Naive B cell (primary cell): ENCODE results near the gene ZNF385D. TPM values are rescaled to one million over a fixed set of nuclear protein-coding genes. Genes with fewer than 3 reads are reported as not detected.

Experiments
- ATAC-seq, 2 donors: fragments of 150-1000 bp; cut with Tn5 transposase; 2 replicates each; pipeline ENCODE4 v1.10.0; 2021; ENCODE audit warnings: low read depth in 2 of 2, mild to moderate bottlenecking in 2 of 2, moderate library complexity in 2 of 2
- DNase-seq: peaks from one replicate; pipeline ENCODE4 v3.0.0; 2022
- H3K27ac Mint-ChIP-seq, 6 donors: one replicate each; pipeline ENCODE4 v1.8.0; 2020 to 2022; ENCODE audit warnings: mild to moderate bottlenecking in 6 of 6, mixed read lengths in 6 of 6, moderate library complexity in 5 of 6, inconsistent platforms in 2 of 6
- H3K27me3 Mint-ChIP-seq, 3 donors: one replicate each; pipeline ENCODE4 v1.8.0; 2021 to 2022; ENCODE audit warnings: mixed read lengths in 3 of 3, mild to moderate bottlenecking in 1 of 3
- H3K36me3 Mint-ChIP-seq, 2 donors: one replicate each; pipeline ENCODE4 v1.8.0; 2020 to 2022; ENCODE audit warnings: mixed read lengths in 2 of 2, inconsistent platforms in 1 of 2, mild to moderate bottlenecking in 1 of 2
- H3K4me1 Mint-ChIP-seq, 3 donors: one replicate each; pipeline ENCODE4 v1.8.0; 2020 to 2022; ENCODE audit warnings: mixed read lengths in 3 of 3, inconsistent platforms in 1 of 3, mild to moderate bottlenecking in 1 of 3, moderate library complexity in 1 of 3
- H3K4me3 Mint-ChIP-seq, 8 donors: one replicate each; pipeline ENCODE4 v1.8.0; 2020 to 2022; ENCODE audit warnings: mild to moderate bottlenecking in 8 of 8, mixed read lengths in 8 of 8, moderate library complexity in 8 of 8, inconsistent platforms in 2 of 8
- H3K9me3 Mint-ChIP-seq, 7 donors: one replicate each; pipeline ENCODE4 v1.8.0; 2020 to 2022; ENCODE audit warnings: mixed read lengths in 7 of 7, mild to moderate bottlenecking in 5 of 7, inconsistent platforms in 2 of 7, moderate library complexity in 1 of 7
- polyA plus RNA-seq, 6 donors: library from polyadenylated mRNA; unstranded; fragments of 300-500 nt; fragmentation: Illumina TruSeq; gene quantifications; one replicate each; pipeline ENCODE4 v1.2.3, GENCODE V29; 2021; ENCODE audit warnings: low read depth in 6 of 6

ZNF385D gene, protein sequence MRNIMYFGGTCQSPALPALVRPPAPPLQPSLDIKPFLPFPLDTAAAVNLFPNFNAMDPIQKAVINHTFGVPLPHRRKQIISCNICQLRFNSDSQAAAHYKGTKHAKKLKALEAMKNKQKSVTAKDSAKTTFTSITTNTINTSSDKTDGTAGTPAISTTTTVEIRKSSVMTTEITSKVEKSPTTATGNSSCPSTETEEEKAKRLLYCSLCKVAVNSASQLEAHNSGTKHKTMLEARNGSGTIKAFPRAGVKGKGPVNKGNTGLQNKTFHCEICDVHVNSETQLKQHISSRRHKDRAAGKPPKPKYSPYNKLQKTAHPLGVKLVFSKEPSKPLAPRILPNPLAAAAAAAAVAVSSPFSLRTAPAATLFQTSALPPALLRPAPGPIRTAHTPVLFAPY
- polyA plus RNA-seq, result under 1 TPM in 3 of 6 donors, not detected in 3; 0.31 to 0.98 (median 0.88) TPM

DNA sequence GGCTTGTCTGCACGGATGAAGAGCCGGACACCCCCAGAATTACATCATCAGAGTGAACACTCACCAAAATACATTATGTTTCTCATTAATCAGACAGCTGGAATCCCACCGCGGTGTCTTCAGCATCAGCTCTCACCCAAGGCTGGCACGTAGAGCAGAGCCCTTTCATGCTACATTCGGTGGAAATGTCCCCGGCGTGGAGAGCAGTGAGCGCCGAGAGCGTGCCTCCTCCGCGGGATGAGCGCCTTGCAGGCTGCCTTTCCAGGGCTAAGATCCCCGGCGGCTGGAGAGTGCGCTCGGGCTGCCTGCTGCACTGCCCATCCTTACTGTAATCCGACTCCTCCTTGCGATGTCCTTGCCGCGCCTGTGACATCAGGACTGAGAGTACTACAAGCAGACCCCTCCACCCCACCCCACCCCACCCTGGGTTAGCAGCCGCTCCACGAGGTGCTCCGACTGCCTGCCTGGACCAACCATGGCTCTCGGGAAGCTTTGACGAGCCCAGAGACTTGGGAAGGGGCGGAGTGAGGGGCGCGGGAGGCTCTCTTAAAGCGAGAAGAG lies at the start of gene ZNF385D:
Gene ZNF385D, minus strand, starts transcription at position 380 of the 561 bp plus-strand sequence. Its CDS starts 294 bp downstream, at position 86.
- no peaks in the 10 kb centered on the region for H3K36me3 Mint-ChIP-seq
- H3K27ac Mint-ChIP-seq, result no peak within 1 kb of the TSS
- H3K4me1 Mint-ChIP-seq, result no peaks in the 10 kb centered on the region
- no peak for ATAC-seq
- peaks cover 0 to 2% (median 0%) of the 10 kb centered on the region in 7 donors for H3K9me3 Mint-ChIP-seq
- DNase-seq, result no peak
- H3K27me3 Mint-ChIP-seq, result peaks cover 0 to 15% (median 4%) of the 10 kb centered on the region in 3 donors
- no peak within 1 kb of the TSS for H3K4me3 Mint-ChIP-seq

DNA sequence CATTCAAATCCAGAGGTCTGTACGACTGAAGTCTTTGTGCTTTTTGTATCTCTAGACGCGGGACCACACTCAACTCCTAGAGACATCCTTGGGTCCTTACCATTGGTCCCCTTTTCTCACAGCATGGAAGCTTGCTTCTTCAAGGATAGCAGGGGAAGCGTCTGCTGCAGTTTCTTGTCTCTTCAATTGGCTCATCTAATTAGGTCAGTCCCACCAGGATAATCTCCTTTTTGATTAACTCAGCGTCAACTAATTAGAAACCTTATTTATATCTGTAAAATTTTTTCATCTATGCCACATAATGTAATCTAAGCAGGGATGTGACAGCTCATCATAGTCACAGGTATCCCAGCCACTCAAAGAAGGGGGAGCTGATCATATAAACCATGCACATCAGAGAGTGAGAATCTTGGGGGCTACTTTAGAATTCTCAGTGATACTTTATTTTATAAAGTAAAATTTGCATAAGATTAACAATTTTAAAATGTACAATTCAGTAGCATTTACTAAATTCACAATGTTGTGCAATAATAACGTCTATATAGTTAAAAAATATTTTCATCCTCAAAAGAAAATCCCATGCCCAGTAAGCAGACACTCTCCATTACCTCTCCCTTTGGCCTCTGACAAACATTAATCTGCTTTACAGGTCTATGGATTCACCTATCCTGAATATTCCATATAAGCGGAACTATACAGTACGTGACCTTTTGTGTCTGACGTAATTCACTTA lies 47.5 kb upstream of the ZNF385D start:
- DNase-seq (no peak), ATAC-seq (no peak)
- no peaks in the 10 kb centered on the region for H3K27me3 Mint-ChIP-seq
- no peaks in the 10 kb centered on the region for H3K4me1 Mint-ChIP-seq
- H3K9me3 Mint-ChIP-seq, result peaks cover 3 to 27% (median 7%) of the 10 kb centered on the region in 7 donors
- H3K27ac Mint-ChIP-seq, result no peak overlapping the region
- H3K36me3 Mint-ChIP-seq, result no peaks in the 10 kb centered on the region
- no peak overlapping the region for H3K4me3 Mint-ChIP-seq

DNA sequence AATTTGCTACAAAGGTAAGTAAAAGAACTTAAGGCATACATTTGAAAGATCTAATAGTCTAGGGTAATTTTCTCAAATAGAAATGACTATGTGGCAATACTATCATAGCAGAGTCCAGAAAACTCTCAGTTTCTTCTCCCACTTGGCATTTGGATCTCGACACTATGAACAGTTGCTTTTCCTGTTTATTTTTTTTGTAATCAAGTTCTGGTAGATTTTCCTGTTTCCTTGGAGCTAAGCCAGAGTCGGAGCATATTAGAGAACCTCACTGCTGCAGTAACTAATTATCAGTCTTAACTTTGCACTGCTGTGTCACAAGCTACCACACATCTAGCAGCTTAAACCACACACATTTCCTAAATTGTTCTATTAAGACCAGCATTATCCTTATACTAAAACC lies 44.9 kb upstream of the ZNF385D start:
- Mint-ChIP-seq H3K36me3 (no peaks in the 10 kb centered on the region), H3K4me3 (no peak overlapping the region), H3K4me1 (no peaks in the 10 kb centered on the region), H3K27ac (peak overlapping the region in 1 of 6 donors; percentile 3), H3K27me3 (no peaks in the 10 kb centered on the region), H3K9me3 (peaks cover 3 to 14% (median 5%) of the 10 kb centered on the region in 7 donors)
- DNase-seq (no peak), ATAC-seq (no peak)

- DNase-seq (no peak), ATAC-seq (no peak)
- Mint-ChIP-seq H3K9me3 (peaks cover 0 to 9% (median 5%) of the 10 kb centered on the region in 7 donors), H3K27me3 (no peaks in the 10 kb centered on the region), H3K27ac (no peak overlapping the region), H3K4me3 (no peak overlapping the region), H3K4me1 (no peaks in the 10 kb centered on the region), H3K36me3 (no peaks in the 10 kb centered on the region)
Observed at GRCh38 chr3:21795152-21795837, 44.3 kb upstream of the ZNF385D start.

- H3K27ac Mint-ChIP-seq, result no peak overlapping the region
- H3K36me3 Mint-ChIP-seq, result no peaks in the 10 kb centered on the region
- no peaks in the 10 kb centered on the region for H3K4me1 Mint-ChIP-seq
- H3K4me3 Mint-ChIP-seq, result no peak overlapping the region
- DNase-seq (no peak), ATAC-seq (no peak)
- peaks cover 0 to 5% (median 3%) of the 10 kb centered on the region in 7 donors for H3K9me3 Mint-ChIP-seq
- no peaks in the 10 kb centered on the region for H3K27me3 Mint-ChIP-seq
Observed at GRCh38 chr3:21794291-21794690, 43.3 kb upstream of the ZNF385D start.

- Mint-ChIP-seq H3K9me3 (peaks cover 0 to 5% (median 0%) of the 10 kb centered on the region in 7 donors), H3K36me3 (no peaks in the 10 kb centered on the region), H3K4me1 (no peaks in the 10 kb centered on the region), H3K4me3 (no peak overlapping the region), H3K27me3 (no peaks in the 10 kb centered on the region), H3K27ac (no peak overlapping the region)
- ATAC-seq (no peak), DNase-seq (no peak)
Observed at GRCh38 chr3:21792176-21792575, 41.2 kb upstream of the ZNF385D start.

GRCh38 chr3:21791356-21791755 lies 40.3 kb upstream of the ZNF385D start:
- Mint-ChIP-seq H3K4me1 (no peaks in the 10 kb centered on the region), H3K36me3 (no peaks in the 10 kb centered on the region), H3K27me3 (no peaks in the 10 kb centered on the region), H3K27ac (peak overlapping the region in 1 of 6 donors; percentile 66), H3K9me3 (peaks cover 0 to 5% (median 0%) of the 10 kb centered on the region in 7 donors), H3K4me3 (no peak overlapping the region)
- no peak for ATAC-seq
- no peak for DNase-seq

DNA sequence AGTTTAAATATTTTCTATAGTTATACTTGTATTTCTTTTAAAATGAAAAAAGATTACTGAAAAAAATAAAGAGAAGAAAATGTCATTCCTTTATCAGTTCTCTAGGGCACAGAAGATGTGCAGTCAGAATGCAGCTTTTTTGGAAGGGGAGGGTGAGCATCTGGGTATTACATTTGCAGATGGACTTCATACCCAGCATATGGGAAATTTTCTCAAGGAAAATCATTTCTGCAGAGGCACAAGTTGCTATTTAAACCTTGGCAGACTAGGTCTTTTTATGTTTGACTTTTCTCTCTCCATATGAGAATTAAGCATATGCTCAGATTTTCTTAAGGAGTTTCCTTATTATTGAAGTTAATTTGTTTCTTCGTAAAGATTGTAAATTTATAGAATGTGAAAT lies 39.5 kb upstream of the ZNF385D start:
- H3K4me3 Mint-ChIP-seq, result no peak overlapping the region
- H3K27ac Mint-ChIP-seq, result no peak overlapping the region
- peaks cover 0 to 5% (median 0%) of the 10 kb centered on the region in 3 donors for H3K4me1 Mint-ChIP-seq
- DNase-seq (no peak), ATAC-seq (no peak)
- H3K27me3 Mint-ChIP-seq, result no peaks in the 10 kb centered on the region
- peaks cover 0 to 2% (median 0%) of the 10 kb centered on the region in 7 donors for H3K9me3 Mint-ChIP-seq
- no peaks in the 10 kb centered on the region for H3K36me3 Mint-ChIP-seq

GRCh38 chr3:21789730-21790129 lies 38.7 kb upstream of the ZNF385D start:
- DNase-seq, result no peak
- H3K27ac Mint-ChIP-seq, result no peak overlapping the region
- H3K36me3 Mint-ChIP-seq, result no peaks in the 10 kb centered on the region
- H3K27me3 Mint-ChIP-seq, result no peaks in the 10 kb centered on the region
- ATAC-seq, result no peak
- H3K4me1 Mint-ChIP-seq, result peaks cover 0 to 8% (median 0%) of the 10 kb centered on the region in 3 donors
- H3K9me3 Mint-ChIP-seq, result peaks cover 0 to 2% (median 0%) of the 10 kb centered on the region in 7 donors
- no peak overlapping the region for H3K4me3 Mint-ChIP-seq

- Mint-ChIP-seq H3K4me1 (peaks cover 0 to 8% (median 0%) of the 10 kb centered on the region in 3 donors), H3K36me3 (no peaks in the 10 kb centered on the region), H3K27me3 (no peaks in the 10 kb centered on the region), H3K4me3 (no peak overlapping the region), H3K9me3 (peaks cover 0 to 2% (median 0%) of the 10 kb centered on the region in 7 donors), H3K27ac (no peak overlapping the region)
- ATAC-seq, result no peak
- DNase-seq, result no peak
Observed at GRCh38 chr3:21786438-21786797, 35.4 kb upstream of the ZNF385D start.

GRCh38 chr3:21785765-21786437 lies 34.9 kb upstream of the ZNF385D start:
- H3K27me3 Mint-ChIP-seq, result no peaks in the 10 kb centered on the region
- peaks cover 0 to 8% (median 0%) of the 10 kb centered on the region in 3 donors for H3K4me1 Mint-ChIP-seq
- no peak overlapping the region for H3K4me3 Mint-ChIP-seq
- ATAC-seq (no peak), DNase-seq (no peak)
- H3K9me3 Mint-ChIP-seq, result peaks cover 0 to 2% (median 0%) of the 10 kb centered on the region in 7 donors
- peak overlapping the region in 1 of 6 donors; percentile 47 for H3K27ac Mint-ChIP-seq
- no peaks in the 10 kb centered on the region for H3K36me3 Mint-ChIP-seq

DNA sequence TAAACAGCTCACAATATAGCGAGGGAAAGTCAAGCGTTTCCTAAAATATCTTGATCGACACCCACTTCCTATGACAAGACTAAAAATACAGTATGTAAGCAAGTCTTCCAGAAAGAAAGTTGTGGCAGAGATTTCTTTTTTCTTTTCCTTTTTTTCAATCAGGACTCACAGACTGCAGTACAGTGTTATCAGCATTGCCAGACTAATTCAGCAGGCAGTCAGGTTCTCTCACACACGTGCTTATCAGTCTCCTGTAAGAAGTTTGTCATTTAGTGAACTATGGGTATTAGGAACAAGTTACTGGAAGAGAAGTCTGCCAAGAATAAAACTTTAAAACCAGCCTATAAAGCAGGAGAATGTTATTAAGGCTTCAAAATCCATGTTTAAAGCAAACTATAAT lies 32.8 kb upstream of the ZNF385D start:
- Mint-ChIP-seq H3K36me3 (no peaks in the 10 kb centered on the region), H3K27me3 (no peaks in the 10 kb centered on the region), H3K4me1 (peaks cover 0 to 8% (median 0%) of the 10 kb centered on the region in 3 donors), H3K27ac (no peak overlapping the region), H3K4me3 (no peak overlapping the region), H3K9me3 (peaks cover 0 to 3% (median 0%) of the 10 kb centered on the region in 7 donors)
- ATAC-seq (no peak), DNase-seq (no peak)

- Mint-ChIP-seq H3K27me3 (no peaks in the 10 kb centered on the region), H3K4me1 (peaks cover 0 to 8% (median 0%) of the 10 kb centered on the region in 3 donors), H3K9me3 (peaks cover 0 to 3% (median 0%) of the 10 kb centered on the region in 7 donors), H3K4me3 (no peak overlapping the region), H3K36me3 (no peaks in the 10 kb centered on the region), H3K27ac (no peak overlapping the region)
- DNase-seq (no peak), ATAC-seq (no peak)
Observed at GRCh38 chr3:21781355-21781754, 30.3 kb upstream of the ZNF385D start.
